K562 (cell line): Measurements from ENCODE around the gene LRFN3. TPM values are rescaled to one million over a fixed set of nuclear protein-coding genes. Genes with fewer than 3 reads are reported as not detected.

Experiments
- BMI1 ChIP-seq: fragments of 150-350 bp; IDR thresholded peaks from 2 replicates; pipeline ENCODE4 v1.6.1; 2014; ENCODE audit warnings: low read length
- EP300 ChIP-seq: IDR thresholded peaks from 2 replicates; pipeline ENCODE4 v1.6.1; 2012; ENCODE audit warnings: low read length, improper control_type of control experiment
- GTF3C2 ChIP-seq: IDR thresholded peaks from 3 replicates; pipeline ENCODE4 v1.6.1; 2011; ENCODE audit warnings: borderline replicate concordance, mild to moderate bottlenecking, moderate library complexity; ENCODE audit not compliant: insufficient read length; ENCODE audit errors: extremely low read depth
- PURB ChIP-seq: sonication (generic); formaldehyde crosslinking; IDR thresholded peaks from 2 replicates; pipeline ENCODE4 v1.9.0; 2021; ENCODE audit warnings: low read depth, mild to moderate bottlenecking, missing genetic modification reagents
- REST ChIP-seq, 2 experiments: fragments of 450-650 bp; formaldehyde crosslinking in 1 of 2; IDR thresholded peaks; 2 replicates each; pipeline versions ENCODE4 v1.4.0 to v1.6.1; 2014 to 2020; ENCODE audit warnings: mild to moderate bottlenecking in 2 of 2, borderline replicate concordance in 1 of 2, low read depth in 1 of 2
- ZBTB5 ChIP-seq: fragments of 450-650 bp; IDR thresholded peaks from 2 replicates; pipeline ENCODE4 v1.6.1; 2017; ENCODE audit warnings: antibody characterized with exemption
- ZKSCAN3 ChIP-seq: fragments of 250-450 bp; sonication (Bioruptor Pico); IDR thresholded peaks from 2 replicates; pipeline ENCODE4 v1.4.0; 2020
- ZNF140 ChIP-seq: fragments of 250-450 bp; sonication (Bioruptor Pico); IDR thresholded peaks from 2 replicates; pipeline ENCODE4 v1.8.0; 2021; ENCODE audit warnings: moderate library complexity, mild to moderate bottlenecking, inconsistent platforms
- polyA plus RNA-seq, 8 experiments: library from polyadenylated mRNA; depleted of rRNA in 4 of 8; stranded (reverse) in 5 of 8; unstranded in 3 of 8; fragments of >200 nt; fragmentation: Nextera tagmentation in 2 of 8; fragmentation: Illumina TruSeq in 1 of 8; extraction: Ambion mirVana in 2 of 8; extraction: Trizol in 1 of 8; gene quantifications; 2 replicates each; pipeline versions ENCODE4 v1.2.1 to v1.2.3, GENCODE V29; 2011 to 2014; ENCODE audit warnings: inconsistent platforms in 1 of 8, missing spikeins in 1 of 8
- total RNA-seq, 7 experiments: library from RNA; depleted of rRNA in 6 of 7; stranded (reverse); fragments of >200 nt in 6 of 7; fragmentation: Illumina TruSeq in 2 of 7; extraction: Trizol in 2 of 7; gene quantifications; 2 replicates each; pipeline versions ENCODE4 v1.2.1 to v1.2.3, GENCODE V29; 2011 to 2021; ENCODE audit warnings: low replicate concordance in 1 of 7
- TF ChIP-seq, protein P1 (sequence below): fragments of 450-650 bp; IDR thresholded peaks from 2 replicates; pipeline ENCODE4 v1.6.1; 2018; ENCODE audit warnings: mild to moderate bottlenecking, low read depth; ENCODE audit not compliant: partially characterized antibody

Gene LRFN3
- total and polyA plus RNA-seq, 9 of the 15 experiments (the other 6 are each of a cell fraction or from before 2014, with no cell fraction given), result 0.03 to 0.12 (median 0.11) TPM; not detected in 6

DNA sequence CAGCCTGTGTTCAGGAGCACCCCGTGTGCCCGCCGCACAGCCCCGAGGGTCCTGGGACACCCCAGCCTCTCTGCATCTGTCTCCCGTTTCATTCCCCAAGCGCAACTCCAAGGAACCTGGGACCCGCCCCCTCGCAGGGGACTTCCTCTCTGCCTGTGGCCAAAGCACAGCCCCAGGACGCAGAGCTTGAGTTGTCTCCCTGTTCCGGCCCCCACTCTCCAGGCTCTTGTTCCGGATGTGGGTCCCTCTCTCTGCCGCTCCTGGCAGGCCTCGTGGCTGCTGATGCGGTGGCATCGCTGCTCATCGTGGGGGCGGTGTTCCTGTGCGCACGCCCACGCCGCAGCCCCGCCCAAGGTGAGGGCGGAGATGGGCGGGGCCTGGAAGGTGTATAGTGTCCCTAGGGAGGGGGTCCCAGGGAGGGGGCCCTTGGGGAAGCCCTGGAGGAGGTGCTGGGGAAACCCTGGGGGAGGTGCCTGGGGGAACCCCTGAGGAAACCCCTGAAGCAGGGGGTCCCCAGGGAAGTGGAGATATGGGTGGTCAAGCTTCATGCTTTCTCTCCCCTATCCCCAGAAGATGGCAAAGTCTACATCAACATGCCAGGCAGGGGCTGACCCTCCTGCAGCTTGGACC is 32.5 kb upstream of the LRFN3 start (continued):
- TF ChIP-seq GTF3C2, result no peak
- no peak for TF ChIP-seq ZNF140 (CRISPR knock-in tag)
- TF ChIP-seq PURB, result no peak
- 0 out of 2 replicates have a peak, but pooled peaks have one; percentile 18 for TF ChIP-seq EP300
- TF ChIP-seq REST (IDR thresholded peaks at IDR 0.05; ENCODE audit: borderline replicate concordance), result no peak
- no peak for TF ChIP-seq REST (CRISPR knock-in tag; IDR thresholded peaks at IDR 0.05; ENCODE audit: low read depth)
- TF ChIP-seq, protein P1, sequence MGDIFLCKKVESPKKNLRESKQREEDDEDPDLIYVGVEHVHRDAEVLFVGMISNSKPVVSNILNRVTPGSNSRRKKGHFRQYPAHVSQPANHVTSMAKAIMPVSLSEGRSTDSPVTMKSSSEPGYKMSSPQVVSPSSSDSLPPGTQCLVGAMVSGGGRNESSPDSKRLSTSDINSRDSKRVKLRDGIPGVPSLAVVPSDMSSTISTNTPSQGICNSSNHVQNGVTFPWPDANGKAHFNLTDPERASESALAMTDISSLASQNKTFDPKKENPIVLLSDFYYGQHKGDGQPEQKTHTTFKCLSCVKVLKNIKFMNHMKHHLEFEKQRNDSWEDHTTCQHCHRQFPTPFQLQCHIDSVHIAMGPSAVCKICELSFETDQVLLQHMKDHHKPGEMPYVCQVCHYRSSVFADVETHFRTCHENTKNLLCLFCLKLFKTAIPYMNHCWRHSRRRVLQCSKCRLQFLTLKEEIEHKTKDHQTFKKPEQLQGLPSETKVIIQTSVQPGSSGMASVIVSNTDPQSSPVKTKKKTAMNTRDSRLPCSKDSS, result no peak
- TF ChIP-seq ZBTB5, result no peak
- no peak for TF ChIP-seq ZKSCAN3 (CRISPR knock-in tag)
- TF ChIP-seq BMI1, result no peak
